ENCODE measurements around the gene MPZL1.
A peak's percentile ranks its signal among the peaks of the same experiment; 100 is the strongest.
"Not testable (repeated sequence)": the region's sequence is repeated elsewhere in the genome, so short reads cannot be mapped to it uniquely, and the experiment has no call there.

Gene MPZL1

DNA sequence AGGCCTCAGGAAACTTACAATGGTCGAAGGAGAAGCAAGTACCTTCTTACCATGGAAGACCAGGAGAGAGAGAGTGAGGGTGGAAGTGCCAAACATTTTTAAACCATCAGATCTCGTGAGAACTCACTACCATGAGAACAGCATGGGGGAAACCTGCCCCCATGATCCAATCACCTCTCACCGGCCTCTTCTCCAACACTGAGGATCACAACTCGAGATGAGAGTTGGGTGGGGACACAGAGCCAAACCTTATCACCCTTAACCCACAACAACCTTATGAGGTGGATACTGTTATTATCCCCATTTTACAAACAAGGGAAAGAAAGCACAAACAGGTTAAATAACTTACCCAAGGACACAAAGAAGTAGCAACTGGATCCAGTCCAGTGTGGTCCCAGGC, 80.5 kb downstream of the MPZL1 start:
- no peaks in the 10 kb centered on the region for H3K9me2 ChIP-seq (replicated peaks; ENCODE audit: control insufficient read depth, low read length)
- no peaks in the 10 kb centered on the region for H4K20me1 ChIP-seq (ENCODE audit: control insufficient read depth, insufficient read depth, low read depth, low read length)
- peaks cover 4% of the 10 kb centered on the region; the same call in 1 of the 2 replicates for H3F3A ChIP-seq (ENCODE audit: control insufficient read depth, insufficient read depth)
- no peaks in the 10 kb centered on the region for H3K9me3 ChIP-seq (ENCODE audit: control insufficient read depth, insufficient read depth, low read length)
- H3K36me3 ChIP-seq (ENCODE audit: control insufficient read depth, low read length) = no peaks in the 10 kb centered on the region
- no peaks in the 10 kb centered on the region for H3K79me2 ChIP-seq (ENCODE audit: control insufficient read depth, low read length)
- H3K27ac ChIP-seq (ENCODE audit: low read depth, low read length) = no peak overlapping the region
- H3K4me3 ChIP-seq (ENCODE audit: low read length) = no peak overlapping the region
- H3K4me1 ChIP-seq (ENCODE audit: control insufficient read depth, low read length) = peaks cover 26% of the 10 kb centered on the region
- H3K4me2 ChIP-seq (ENCODE audit: low read length) = no peak overlapping the region
- H3K27me3 ChIP-seq (ENCODE audit: control insufficient read depth, low read length) = no peaks in the 10 kb centered on the region
- TF ChIP-seq, protein P1, sequence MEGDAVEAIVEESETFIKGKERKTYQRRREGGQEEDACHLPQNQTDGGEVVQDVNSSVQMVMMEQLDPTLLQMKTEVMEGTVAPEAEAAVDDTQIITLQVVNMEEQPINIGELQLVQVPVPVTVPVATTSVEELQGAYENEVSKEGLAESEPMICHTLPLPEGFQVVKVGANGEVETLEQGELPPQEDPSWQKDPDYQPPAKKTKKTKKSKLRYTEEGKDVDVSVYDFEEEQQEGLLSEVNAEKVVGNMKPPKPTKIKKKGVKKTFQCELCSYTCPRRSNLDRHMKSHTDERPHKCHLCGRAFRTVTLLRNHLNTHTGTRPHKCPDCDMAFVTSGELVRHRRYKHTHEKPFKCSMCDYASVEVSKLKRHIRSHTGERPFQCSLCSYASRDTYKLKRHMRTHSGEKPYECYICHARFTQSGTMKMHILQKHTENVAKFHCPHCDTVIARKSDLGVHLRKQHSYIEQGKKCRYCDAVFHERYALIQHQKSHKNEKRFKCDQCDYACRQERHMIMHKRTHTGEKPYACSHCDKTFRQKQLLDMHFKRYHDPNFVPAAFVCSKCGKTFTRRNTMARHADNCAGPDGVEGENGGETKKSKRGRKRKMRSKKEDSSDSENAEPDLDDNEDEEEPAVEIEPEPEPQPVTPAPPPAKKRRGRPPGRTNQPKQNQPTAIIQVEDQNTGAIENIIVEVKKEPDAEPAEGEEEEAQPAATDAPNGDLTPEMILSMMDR (IDR thresholded peaks at IDR 0.05; ENCODE audit: low read depth, low read length, poor library complexity, severe bottlenecking) = no peak
- no peak for TF ChIP-seq EZH2phosphoT487 (IDR thresholded peaks at IDR 0.05; ENCODE audit: borderline replicate concordance, low read length)

DNA sequence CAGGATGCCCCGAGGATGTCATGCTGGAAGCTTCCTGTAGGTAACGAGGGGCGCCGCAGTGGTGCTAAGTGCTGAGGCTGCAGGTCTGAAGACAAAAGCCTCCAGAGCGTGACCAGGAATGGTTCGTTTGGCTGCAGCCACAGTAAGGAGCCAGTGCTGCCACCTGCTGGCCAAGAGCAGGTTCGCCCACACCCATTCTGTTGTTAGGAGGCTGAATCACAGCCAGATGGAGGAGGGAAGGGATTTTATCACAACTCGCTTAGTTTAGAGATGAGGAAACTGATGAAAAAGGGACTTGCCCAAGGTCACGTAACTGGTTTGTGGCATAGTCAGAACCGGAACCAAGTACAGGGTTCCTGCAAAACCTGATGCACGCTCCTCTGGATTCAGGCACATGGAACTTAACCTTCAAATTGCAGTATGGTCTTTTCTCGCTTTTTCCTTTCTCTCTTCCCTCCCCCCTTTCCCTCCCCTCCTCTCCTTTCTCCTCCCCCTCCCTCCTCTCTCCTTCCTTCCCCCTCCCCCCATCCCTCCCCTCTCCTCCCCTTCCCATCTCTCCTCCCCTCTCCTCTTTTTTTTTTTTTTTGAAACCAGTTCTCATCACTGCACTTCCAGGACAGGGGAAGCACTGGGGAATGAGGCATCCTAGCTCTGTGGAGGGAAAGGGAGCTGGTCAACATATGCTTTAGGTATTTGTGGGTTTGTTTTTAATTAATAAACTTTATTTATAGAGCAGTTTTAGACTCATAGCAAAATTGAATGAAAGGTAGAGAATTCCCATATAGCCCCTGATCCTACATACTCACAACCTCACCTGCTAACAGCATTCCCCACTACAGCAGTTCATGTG, 81.8 kb downstream of the MPZL1 start:
- Histone ChIP-seq H3F3A (ENCODE audit: control insufficient read depth, insufficient read depth) (peaks cover 4% of the 10 kb centered on the region; the same call in 1 of the 2 replicates), H3K4me2 (ENCODE audit: low read length) (peak overlapping the region; percentile 71), H3K4me1 (ENCODE audit: control insufficient read depth, low read length) (peaks cover 26% of the 10 kb centered on the region), H3K27me3 (ENCODE audit: control insufficient read depth, low read length) (no peaks in the 10 kb centered on the region), H3K79me2 (ENCODE audit: control insufficient read depth, low read length) (no peaks in the 10 kb centered on the region), H3K9me2 (replicated peaks; ENCODE audit: control insufficient read depth, low read length) (no peaks in the 10 kb centered on the region), H3K9me3 (ENCODE audit: control insufficient read depth, insufficient read depth, low read length) (no peaks in the 10 kb centered on the region), H3K36me3 (ENCODE audit: control insufficient read depth, low read length) (no peaks in the 10 kb centered on the region), H3K27ac (ENCODE audit: low read depth, low read length) (no peak overlapping the region), H4K20me1 (ENCODE audit: control insufficient read depth, insufficient read depth, low read depth, low read length) (no peaks in the 10 kb centered on the region), H3K4me3 (ENCODE audit: low read length) (peak overlapping the region; percentile 60)
- TF ChIP-seq, protein P1 (IDR thresholded peaks at IDR 0.05; ENCODE audit: low read depth, low read length, poor library complexity, severe bottlenecking) = peak; percentile 99
- no peak for TF ChIP-seq EZH2phosphoT487 (IDR thresholded peaks at IDR 0.05; ENCODE audit: borderline replicate concordance, low read length)

DNA sequence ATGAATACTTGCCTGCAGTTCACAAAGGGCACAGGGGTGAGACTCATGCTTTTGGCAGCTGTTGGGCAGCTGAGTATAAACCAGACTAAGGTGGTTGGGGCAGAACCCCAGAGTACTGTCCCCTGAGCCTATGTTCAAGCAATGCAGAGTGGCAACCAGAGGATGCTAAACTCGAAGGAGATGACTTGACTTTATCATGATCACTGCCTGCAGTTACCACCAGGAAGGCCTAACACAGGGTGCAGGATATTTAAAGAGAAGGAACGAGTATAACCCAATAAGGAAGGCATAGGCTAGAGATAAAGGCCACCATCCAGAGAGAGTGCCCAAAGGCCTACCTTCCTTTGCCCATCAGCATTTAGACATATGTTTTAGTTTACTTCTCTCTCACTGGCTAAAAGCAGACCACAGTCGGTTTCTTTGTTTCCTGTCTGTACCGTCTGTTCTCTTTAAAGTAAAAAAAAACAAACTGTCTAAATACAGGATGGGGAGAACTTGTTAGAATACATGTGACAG, 83.3 kb downstream of the MPZL1 start:
- peaks cover 4% of the 10 kb centered on the region; the same call in 1 of the 2 replicates for H3F3A ChIP-seq (ENCODE audit: control insufficient read depth, insufficient read depth)
- no peak for TF ChIP-seq EZH2phosphoT487 (IDR thresholded peaks at IDR 0.05; ENCODE audit: borderline replicate concordance, low read length)
- TF ChIP-seq, protein P1 (IDR thresholded peaks at IDR 0.05; ENCODE audit: low read depth, low read length, poor library complexity, severe bottlenecking) = no peak
- H3K27ac ChIP-seq (ENCODE audit: low read depth, low read length) = peak overlapping the region; percentile 37
- H3K4me2 ChIP-seq (ENCODE audit: low read length) = peak overlapping the region; percentile 44
- H3K27me3 ChIP-seq (ENCODE audit: control insufficient read depth, low read length) = no peaks in the 10 kb centered on the region
- H3K4me1 ChIP-seq (ENCODE audit: control insufficient read depth, low read length) = peaks cover 26% of the 10 kb centered on the region
- H3K36me3 ChIP-seq (ENCODE audit: control insufficient read depth, low read length) = no peaks in the 10 kb centered on the region
- H3K9me3 ChIP-seq (ENCODE audit: control insufficient read depth, insufficient read depth, low read length) = no peaks in the 10 kb centered on the region
- H4K20me1 ChIP-seq (ENCODE audit: control insufficient read depth, insufficient read depth, low read depth, low read length) = no peaks in the 10 kb centered on the region
- no peaks in the 10 kb centered on the region for H3K79me2 ChIP-seq (ENCODE audit: control insufficient read depth, low read length)
- H3K4me3 ChIP-seq (ENCODE audit: low read length) = peak overlapping the region; percentile 29
- no peaks in the 10 kb centered on the region for H3K9me2 ChIP-seq (replicated peaks; ENCODE audit: control insufficient read depth, low read length)

DNA sequence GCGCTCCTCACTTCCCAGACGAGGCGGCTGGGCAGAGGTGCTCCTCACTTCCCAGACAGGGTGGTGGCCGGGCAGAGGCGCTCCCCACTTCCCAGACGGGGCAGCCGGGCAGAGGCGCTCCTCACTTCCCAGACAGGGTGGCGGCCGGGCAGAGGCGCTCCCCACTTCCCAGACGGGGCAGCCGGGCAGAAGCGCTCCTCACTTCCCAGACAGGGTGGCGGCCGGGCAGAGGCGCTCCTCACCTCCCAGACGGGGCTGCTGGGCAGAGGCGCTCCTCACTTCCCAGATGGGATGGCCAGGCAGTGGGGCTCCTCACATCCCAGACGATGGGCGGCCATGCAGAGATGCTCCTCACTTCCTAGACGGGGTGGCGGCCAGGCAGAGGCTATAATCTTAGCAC, 84.5 kb downstream of the MPZL1 start:
- H3K9me3 ChIP-seq (ENCODE audit: control insufficient read depth, insufficient read depth, low read length); H3K4me3 ChIP-seq (ENCODE audit: low read length); H3K79me2 ChIP-seq (ENCODE audit: control insufficient read depth, low read length); H4K20me1 ChIP-seq (ENCODE audit: control insufficient read depth, insufficient read depth, low read depth, low read length); H3K27ac ChIP-seq (ENCODE audit: low read depth, low read length); H3K9me2 ChIP-seq (replicated peaks; ENCODE audit: control insufficient read depth, low read length); H3K36me3 ChIP-seq (ENCODE audit: control insufficient read depth, low read length); H3K4me2 ChIP-seq (ENCODE audit: low read length); H3F3A ChIP-seq (ENCODE audit: control insufficient read depth, insufficient read depth); H3K27me3 ChIP-seq (ENCODE audit: control insufficient read depth, low read length): not testable (repeated sequence)
- peaks cover 26% of the 10 kb centered on the region for H3K4me1 ChIP-seq (ENCODE audit: control insufficient read depth, low read length)

DNA sequence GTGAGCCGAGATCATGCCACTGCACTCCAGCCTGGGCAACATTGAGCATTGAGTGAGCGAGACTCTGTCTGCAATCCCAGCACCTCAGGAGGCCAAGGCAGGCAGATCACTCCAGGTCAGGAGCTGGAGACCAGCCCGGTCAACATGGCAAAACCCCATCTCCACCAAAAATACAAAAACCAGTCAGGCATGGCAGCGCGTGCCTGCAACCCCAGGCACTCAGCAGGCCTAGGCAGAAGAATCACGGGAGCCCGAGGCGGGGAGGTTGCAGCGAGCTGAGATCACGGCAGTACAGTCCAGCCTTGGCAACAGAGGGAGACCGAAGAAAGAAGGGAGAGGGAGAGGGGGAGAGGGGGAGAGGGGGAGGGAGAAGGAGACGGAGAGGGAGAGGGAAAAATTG, 84.9 kb downstream of the MPZL1 start:
- not testable (repeated sequence) for H3K4me2 ChIP-seq (ENCODE audit: low read length); H4K20me1 ChIP-seq (ENCODE audit: control insufficient read depth, insufficient read depth, low read depth, low read length); H3K27me3 ChIP-seq (ENCODE audit: control insufficient read depth, low read length); H3K9me3 ChIP-seq (ENCODE audit: control insufficient read depth, insufficient read depth, low read length); H3K27ac ChIP-seq (ENCODE audit: low read depth, low read length); H3F3A ChIP-seq (ENCODE audit: control insufficient read depth, insufficient read depth); H3K79me2 ChIP-seq (ENCODE audit: control insufficient read depth, low read length); H3K9me2 ChIP-seq (replicated peaks; ENCODE audit: control insufficient read depth, low read length); H3K4me3 ChIP-seq (ENCODE audit: low read length); H3K36me3 ChIP-seq (ENCODE audit: control insufficient read depth, low read length)
- peaks cover 26% of the 10 kb centered on the region for H3K4me1 ChIP-seq (ENCODE audit: control insufficient read depth, low read length)

Data from DOHH2 (cell line).